Pancreas (tissue), 10 donors: ENCODE measurements around the gene MAP3K12. TPM values are rescaled to one million over a fixed set of nuclear protein-coding genes. Genes with fewer than 3 reads are reported as not detected.

ENCODE experiments used
- ATAC-seq, 4 donors: fragments of 200-7000 bp; cut with Tn5 transposase; one replicate each; pipeline versions ENCODE4 v1.8.0 to v1.9.1; 2020; ENCODE audit warnings: mild to moderate bottlenecking in 4 of 4, moderate library complexity in 4 of 4
- DNase-seq, 6 donors: peaks; one replicate each; pipeline ENCODE4 v3.0.0-alpha.2; 2020
- FAIRE-seq: peaks from 2 replicates; lab custom pipeline; 2012; peaks lifted over from hg19 to GRCh38; lab: Jason Lieb, UNC
- H3K27ac ChIP-seq, 4 donors: fragments of 200-600 bp; sonication (generic); 1 replicate in 3 of 4; 2 replicates in 1 of 4; pipeline versions ENCODE4 v1.5.0 to v1.8.0; 2020
- H3K27me3 ChIP-seq, 4 donors: fragments of 200-600 bp; one replicate each; pipeline ENCODE4 v1.8.0; 2021
- H3K36me3 ChIP-seq, 3 donors: fragments of 200-600 bp; sonication (generic) in 1 of 3; one replicate each; pipeline versions ENCODE4 v1.5.0 to v1.8.0; 2020 to 2021
- H3K4me1 ChIP-seq, 3 donors: fragments of 200-600 bp; one replicate each; pipeline ENCODE4 v1.8.0; 2021
- H3K4me3 ChIP-seq, 4 donors: fragments of 200-600 bp; sonication (generic) in 2 of 4; one replicate each; pipeline versions ENCODE4 v1.5.0 to v1.8.0; 2020 to 2021
- H3K9me3 ChIP-seq, 4 donors: fragments of 200-600 bp; one replicate each; pipeline ENCODE4 v1.8.0; 2021
- WGBS, 2 donors: extraction: QIAGEN DNeasy Blood & Tissue Kit; methylation state at CpG; one replicate each; pipeline ENCODE4 v1.1.7; 2013; 5-methylcytosine and 5-hydroxymethylcytosine counted together
- intact Hi-C, 3 donors: fragments of 100-400 bp; cut with DNase I; formaldehyde crosslinking; loops; one replicate each; pipeline versions ENCODE4 v1.11.1 to v1.14.2; 2022
- polyA plus RNA-seq, 2 donors: library from polyadenylated mRNA; stranded (reverse); fragments of 200-250 nt; gene quantifications; one replicate each; pipeline ENCODE4 v1.2.3, GENCODE V29; 2013
- total RNA-seq, 6 donors: library from RNA; stranded (reverse); fragmentation: NEBNext Ultra II Directional in 4 of 6; extraction: Animal tissue kit (Norgen Biotek cat#: 25700) in 4 of 6; gene quantifications; one replicate each; pipeline versions ENCODE4 v1.2.1 to v1.2.4, GENCODE V29; 2021 to 2023
- TF ChIP-seq, protein P1 (sequence below), 4 donors: fragments of 200-600 bp; sonication (generic) in 3 of 4; IDR thresholded peaks; one replicate each; pipeline versions ENCODE4 v1.5.0 to v1.8.0; 2021; ENCODE audit warnings: antibody characterized with exemption in 4 of 4
- donor health status: healthy with polysubstance abuse.
- donor health status: DM: no; HTN: no; CAD: no; lungs with moderate emphysema.
- donor health status: DM: no; HTN: no; CAD: no.
- donor health status: control.
- donor health status: control.
- donor health status: Bipolar disorder and iron deficiency.
- donor health status: DM: yes; HTN: yes; CAD: no.
- donor health status: DM: no; HTN: no; CAD: no.
- donor health status: DM: no; HTN: no; CAD: no.
- donor health status: DM: yes; HTN: yes; CAD: no.

The MAP3K12 gene
- total and polyA plus RNA-seq, 8 donors = 2.3 to 24.9 (median 4.7) TPM

- no peak for FAIRE-seq
- H3K4me3 ChIP-seq = no peak overlapping the region
These were observed 42.4 kb downstream of the MAP3K12 start for GRCh38 chr12:53456654-53457366.

GRCh38 chr12:53454707-53455106 is 44.6 kb downstream of the MAP3K12 start:
- Histone ChIP-seq H3K27ac (no peak overlapping the region), H3K36me3 (peaks cover 17 to 53% (median 36%) of the 10 kb centered on the region in 3 donors), H3K4me1 (peaks cover 7 to 15% (median 10%) of the 10 kb centered on the region in 3 donors), H3K27me3 (no peaks in the 10 kb centered on the region), H3K4me3 (no peak overlapping the region), H3K9me3 (no peaks in the 10 kb centered on the region)
- intact Hi-C loops = no loop called here
- no peak for FAIRE-seq
- WGBS, 2 donors = 39 to 43% methylated on average over 3 of the region's 3 CpGs
- TF ChIP-seq, protein P1, sequence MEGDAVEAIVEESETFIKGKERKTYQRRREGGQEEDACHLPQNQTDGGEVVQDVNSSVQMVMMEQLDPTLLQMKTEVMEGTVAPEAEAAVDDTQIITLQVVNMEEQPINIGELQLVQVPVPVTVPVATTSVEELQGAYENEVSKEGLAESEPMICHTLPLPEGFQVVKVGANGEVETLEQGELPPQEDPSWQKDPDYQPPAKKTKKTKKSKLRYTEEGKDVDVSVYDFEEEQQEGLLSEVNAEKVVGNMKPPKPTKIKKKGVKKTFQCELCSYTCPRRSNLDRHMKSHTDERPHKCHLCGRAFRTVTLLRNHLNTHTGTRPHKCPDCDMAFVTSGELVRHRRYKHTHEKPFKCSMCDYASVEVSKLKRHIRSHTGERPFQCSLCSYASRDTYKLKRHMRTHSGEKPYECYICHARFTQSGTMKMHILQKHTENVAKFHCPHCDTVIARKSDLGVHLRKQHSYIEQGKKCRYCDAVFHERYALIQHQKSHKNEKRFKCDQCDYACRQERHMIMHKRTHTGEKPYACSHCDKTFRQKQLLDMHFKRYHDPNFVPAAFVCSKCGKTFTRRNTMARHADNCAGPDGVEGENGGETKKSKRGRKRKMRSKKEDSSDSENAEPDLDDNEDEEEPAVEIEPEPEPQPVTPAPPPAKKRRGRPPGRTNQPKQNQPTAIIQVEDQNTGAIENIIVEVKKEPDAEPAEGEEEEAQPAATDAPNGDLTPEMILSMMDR (IDR thresholded peaks at IDR 0.05) = no peak
- DNase-seq = no peak
- ATAC-seq = no peak

More at GRCh38 chr12:53456654-53457366, 42.4 kb downstream of the MAP3K12 start:
- no peak for DNase-seq
- Histone ChIP-seq H3K27me3 (no peaks in the 10 kb centered on the region), H3K9me3 (no peaks in the 10 kb centered on the region), H3K27ac (no peak overlapping the region), H3K36me3 (peaks cover 28 to 74% (median 54%) of the 10 kb centered on the region in 3 donors), H3K4me1 (peaks cover 7 to 15% (median 10%) of the 10 kb centered on the region in 3 donors)
- no peak for ATAC-seq
- intact Hi-C loops = no loop called here
- TF ChIP-seq, protein P1 (IDR thresholded peaks at IDR 0.05) = no peak
- 47 to 49% methylated on average over 6 of the region's 6 CpGs for WGBS, 2 donors

DNA sequence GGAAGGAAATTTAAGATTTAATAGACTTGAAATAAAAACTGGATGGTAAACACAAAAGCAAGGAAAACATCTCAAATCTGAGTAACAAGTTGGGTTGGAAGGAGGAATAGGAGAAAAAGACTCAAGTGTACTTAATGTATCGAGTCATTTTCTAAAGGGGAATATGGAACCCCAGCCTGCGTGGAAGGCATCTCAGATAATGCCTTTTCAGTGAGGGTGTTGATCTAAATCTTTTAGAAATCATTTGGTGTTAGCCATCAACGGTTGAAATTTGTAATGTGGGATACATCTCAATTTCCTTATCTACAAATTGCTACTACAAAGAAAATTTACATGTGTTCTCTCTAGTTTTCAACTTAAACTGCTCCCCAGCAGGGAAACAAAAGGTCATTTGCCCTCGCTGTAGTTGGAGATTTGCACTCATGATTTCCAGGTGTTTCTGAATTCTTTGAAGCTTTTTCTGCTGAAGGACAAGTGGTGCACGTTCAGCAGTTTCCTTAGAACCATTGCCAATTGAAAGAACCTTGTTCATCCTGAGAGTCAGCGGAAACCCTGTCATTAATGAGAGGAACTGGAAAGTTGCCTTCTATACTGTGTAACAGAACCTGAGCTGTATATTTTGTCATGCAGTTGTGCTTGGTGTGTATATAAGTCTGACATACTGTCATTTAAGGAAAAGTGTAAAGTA is 45.2 kb downstream of the MAP3K12 start:
- TF ChIP-seq, protein P1 (IDR thresholded peaks at IDR 0.05) = no peak
- 11 to 15% methylated on average over 6 of the region's 6 CpGs for WGBS, 2 donors
- Histone ChIP-seq H3K4me1 (peaks cover 7 to 15% (median 10%) of the 10 kb centered on the region in 3 donors), H3K36me3 (peaks cover 15 to 47% (median 30%) of the 10 kb centered on the region in 3 donors), H3K9me3 (no peaks in the 10 kb centered on the region), H3K27me3 (no peaks in the 10 kb centered on the region), H3K27ac (no peak overlapping the region), H3K4me3 (peak overlapping the region in 1 of 4 donors; percentile 65)
- ATAC-seq (no peak), FAIRE-seq (no peak), DNase-seq (no peak)
- intact Hi-C loops = no loop called here

GRCh38 chr12:53452159-53453077 is 46.8 kb downstream of the MAP3K12 start:
- no peaks in the 10 kb centered on the region for H3K9me3 ChIP-seq
- ATAC-seq (peak; percentile 72 to 83 (median 76)), FAIRE-seq (no peak), DNase-seq (peak; percentile 86 to 92 (median 88))
- TF ChIP-seq, protein P1 (IDR thresholded peaks at IDR 0.05) = no peak
- H3K4me1 ChIP-seq = peaks cover 7 to 15% (median 10%) of the 10 kb centered on the region in 3 donors
- peak overlapping the region; percentile 69 to 94 (median 88) for H3K27ac ChIP-seq
- peak overlapping the region; percentile 49 to 71 (median 62) for H3K4me3 ChIP-seq
- no peaks in the 10 kb centered on the region for H3K27me3 ChIP-seq
- H3K36me3 ChIP-seq = peaks cover 9 to 30% (median 20%) of the 10 kb centered on the region in 3 donors
- intact Hi-C loops = no loop called here
- WGBS, 2 donors = 0 to 1% methylated on average over 41 to 66 of the region's 82 CpGs
